DMS53 treated with DMSO at 0.1 percent for 48 hours (cell line): Measurements from ENCODE around the gene CISTR.
"Not testable (repeated sequence)": the region's sequence is repeated elsewhere in the genome, so short reads cannot be mapped to it uniquely, and the experiment has no call there.

Source experiments
- DNase-seq: peaks from one replicate; lab custom pipeline; 2025; ENCODE audit not compliant: unreplicated experiment; lab: John Stamatoyannopoulos, UW

Gene CISTR

DNA sequence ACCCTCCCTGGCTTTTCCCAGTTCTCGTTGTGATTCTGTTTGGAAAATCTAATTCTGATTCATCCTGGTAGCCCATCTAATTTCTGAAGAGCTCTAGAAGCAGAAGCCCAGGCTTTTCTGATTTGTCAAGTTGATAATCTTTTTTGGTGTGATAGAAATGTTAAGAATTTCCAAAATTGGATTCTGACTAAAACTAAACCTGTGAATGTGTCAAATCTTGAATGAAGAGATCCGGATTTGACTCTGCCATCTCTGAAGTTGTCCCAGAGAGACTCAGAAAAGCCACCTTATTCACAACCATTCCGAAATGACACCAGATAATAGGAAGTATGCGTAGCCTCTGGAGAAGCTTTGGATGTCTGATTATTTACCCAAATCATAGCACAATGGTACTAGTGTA is 12.8 kb upstream of the CISTR start:
- no peak for DNase-seq

DNA sequence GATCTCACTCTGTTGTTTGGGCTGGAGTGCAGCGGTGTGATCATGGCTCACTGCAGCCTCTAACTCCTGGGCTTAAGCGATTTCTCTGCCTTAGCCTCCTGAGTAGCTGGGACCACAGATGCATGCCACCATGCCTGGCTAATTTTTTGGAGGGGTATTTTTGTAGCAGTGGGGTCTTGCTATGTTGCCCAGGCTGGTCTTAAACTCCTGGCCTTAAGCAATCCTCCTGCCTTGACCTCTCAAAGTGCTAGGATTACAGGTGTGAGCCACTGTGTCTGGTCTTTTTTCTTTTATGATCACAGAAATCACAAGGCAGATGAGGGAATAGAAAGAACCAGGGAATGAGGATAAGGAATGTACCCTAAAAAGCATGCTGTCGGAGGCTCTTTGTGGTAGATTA is 11.0 kb upstream of the CISTR start:
- DNase-seq: not testable (repeated sequence)

DNA sequence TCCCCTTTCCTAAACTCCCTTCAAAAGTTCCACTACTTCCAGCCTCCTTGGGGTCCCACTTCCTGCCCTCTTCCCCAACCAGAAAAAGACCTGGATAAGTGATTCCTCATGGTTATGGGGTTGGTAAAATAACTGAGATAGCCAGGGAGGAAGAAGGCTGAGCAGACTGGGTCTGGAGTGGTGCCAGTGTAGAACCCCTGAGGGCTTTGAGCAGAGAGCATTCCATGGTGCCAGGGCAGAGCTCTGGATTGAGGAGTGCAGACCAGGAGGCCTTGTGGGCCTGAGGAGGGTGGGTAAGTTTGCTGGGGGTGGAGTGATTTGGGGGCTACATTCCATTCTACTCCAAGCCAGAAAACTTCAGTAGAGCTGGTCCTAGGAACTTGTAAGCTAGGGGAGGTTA is 9.5 kb upstream of the CISTR start:
- DNase-seq: no peak

DNA sequence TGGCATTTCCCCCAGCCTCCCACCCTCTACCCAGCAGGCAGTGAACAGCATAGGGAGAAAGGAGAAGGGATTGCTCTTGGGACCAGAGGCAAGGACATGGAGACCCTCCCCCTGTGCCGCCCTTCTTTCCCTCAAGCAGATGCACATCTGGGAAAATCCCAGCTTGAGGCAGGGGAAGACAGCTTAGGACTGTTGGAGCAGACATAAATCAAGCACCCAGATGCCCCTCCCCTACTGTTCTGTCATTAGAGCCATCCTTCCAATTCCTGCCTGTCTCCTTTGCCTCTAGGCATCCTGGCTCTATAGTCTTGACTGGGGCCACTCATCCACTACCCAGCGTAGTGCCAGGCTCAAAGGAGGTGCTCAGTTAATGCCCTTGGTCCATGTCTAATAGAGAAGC is 7.5 kb upstream of the CISTR start:
- DNase-seq: no peak

DNA sequence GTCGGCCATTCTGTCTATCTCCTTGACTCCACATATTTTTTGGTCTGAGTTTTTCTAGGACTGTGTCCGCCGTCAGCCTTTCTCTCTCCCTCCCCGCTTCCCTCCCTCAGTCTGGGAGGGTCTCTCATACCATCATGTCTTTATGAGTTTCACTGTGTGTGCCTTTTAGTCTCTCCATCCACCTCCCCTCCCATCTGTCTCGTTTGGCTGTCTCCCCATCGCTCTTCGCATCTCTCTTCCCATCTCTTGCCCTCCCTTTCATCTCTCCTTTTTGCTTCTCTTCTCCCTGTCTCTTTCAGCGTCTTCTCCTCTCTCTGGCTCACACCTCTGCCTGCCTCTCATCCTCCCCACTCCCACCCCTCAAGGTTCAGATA is 6.9 kb upstream of the CISTR start:
- no peak for DNase-seq

DNA sequence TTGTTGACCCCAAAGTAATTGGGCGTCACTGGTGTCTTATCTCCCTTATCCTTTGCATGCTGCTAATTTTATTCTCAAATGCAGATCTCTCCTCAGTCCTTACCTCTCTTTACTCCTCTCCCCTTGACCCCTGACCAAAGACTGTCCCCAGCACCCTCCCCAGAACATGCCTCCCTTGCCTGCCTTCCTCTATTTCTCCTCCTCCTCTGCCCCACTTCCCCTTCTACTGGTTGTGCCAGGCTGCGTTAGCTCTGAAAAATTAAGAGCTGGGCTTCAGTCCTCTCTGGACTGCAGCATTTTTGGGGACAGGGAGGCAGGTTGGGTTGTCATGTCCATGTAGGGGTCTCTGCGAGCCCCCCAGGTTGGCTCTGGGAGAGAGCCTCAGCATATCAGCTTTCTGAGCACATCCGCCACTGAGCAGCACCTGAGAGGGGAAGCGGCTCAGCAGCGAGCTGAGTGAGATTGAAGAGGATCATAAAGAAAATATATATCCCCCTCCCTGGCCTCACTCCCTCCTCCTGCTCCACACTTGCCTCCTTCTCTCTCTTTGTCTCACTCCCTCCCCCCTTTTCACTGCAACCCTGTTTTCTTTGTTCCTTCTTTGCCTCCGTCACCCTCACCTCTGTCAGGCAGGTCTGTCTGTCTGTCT is 6.4 kb upstream of the CISTR start:
- no peak for DNase-seq

DNA sequence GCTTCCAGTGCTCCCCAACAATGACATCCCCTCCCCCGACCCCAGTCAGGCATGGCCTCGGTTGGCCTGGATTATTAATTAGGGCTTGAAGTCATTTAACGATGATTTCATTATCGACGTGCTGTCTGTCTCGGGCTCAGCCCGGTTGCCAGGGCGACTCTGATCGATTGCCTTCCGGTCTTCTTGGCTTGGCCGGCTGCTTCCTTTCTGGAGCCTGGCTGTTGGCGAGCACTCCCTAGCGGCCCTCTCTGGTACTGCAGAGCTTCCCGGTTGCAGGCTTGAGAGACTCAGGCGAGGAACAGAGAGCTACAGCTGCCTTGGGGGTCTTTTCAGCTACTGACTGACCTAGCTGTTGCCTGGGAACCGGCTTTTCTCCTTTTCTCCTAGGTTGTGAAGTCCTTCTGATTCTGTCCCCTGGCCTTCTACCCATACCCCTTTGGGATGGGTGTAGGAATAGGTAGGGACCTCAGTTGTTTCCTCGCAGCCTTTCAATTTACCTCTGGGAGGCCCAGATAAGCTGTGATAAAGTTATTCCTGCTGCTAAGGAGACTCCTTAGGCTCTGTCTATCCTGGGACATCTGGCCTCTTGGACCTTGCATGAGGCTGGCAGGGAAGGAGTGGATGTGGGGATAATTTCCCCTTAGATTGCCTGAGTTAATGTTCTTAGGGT is 5.5 kb upstream of the CISTR start:
- peak; percentile 20 for DNase-seq

DNA sequence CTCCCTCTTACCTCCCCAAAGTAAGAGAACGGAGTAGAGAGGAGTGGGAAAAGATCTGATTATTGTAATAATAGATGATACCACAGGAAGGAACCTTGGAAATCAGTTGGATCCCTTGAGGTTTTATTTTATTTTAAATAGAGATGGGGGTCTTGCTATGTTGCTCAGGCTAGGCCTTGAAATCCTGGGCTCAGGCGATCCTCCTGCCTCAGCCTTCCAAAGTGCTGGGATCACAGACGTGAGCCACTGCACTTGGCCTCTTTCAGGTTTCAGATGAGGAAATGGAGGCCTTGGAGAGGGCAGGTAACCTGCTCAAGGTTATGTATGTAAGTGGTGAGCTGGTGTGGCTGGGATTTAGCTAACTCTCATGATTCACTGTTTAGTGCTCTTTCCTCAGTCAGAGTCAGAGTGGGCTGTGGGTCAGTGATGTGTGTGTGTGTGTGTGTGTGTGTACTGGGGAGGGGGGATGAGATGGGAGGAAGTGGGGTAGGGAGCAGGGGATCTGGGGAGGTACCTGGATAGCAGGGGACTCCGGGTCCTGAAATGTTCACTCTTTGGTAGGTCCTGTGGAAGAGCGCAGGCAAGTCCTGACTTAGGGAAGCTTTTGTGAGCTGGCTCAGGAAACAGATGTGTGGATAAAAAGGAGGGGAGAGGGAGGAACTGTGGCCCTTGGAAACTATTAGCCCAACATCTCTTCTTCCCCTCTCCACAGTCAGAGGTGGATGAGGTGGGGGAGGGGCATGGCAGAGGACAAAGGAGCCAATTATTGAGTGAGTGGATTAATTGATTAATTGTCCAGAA is 4.7 kb upstream of the CISTR start:
- no peak for DNase-seq

DNA sequence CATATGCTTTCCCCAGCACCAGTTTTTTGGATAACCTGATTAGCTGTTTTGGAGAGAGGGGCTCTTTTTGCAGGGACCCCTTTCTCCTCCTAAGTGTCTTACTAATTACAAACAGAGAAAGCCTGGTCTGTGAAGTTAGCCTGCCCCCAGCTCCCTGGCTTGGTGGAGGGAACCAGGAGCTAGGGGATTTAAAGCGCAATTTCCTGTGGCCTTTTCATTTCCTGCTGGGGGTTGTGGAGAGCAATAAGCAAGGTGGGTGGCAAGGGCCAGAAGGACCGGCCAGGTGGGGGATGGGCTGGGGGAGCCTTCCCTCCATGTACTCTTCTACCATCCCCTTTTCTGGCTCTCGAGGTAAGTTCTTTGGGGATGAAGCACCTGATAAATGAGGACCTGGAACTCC is 4.1 kb upstream of the CISTR start:
- no peak for DNase-seq

DNA sequence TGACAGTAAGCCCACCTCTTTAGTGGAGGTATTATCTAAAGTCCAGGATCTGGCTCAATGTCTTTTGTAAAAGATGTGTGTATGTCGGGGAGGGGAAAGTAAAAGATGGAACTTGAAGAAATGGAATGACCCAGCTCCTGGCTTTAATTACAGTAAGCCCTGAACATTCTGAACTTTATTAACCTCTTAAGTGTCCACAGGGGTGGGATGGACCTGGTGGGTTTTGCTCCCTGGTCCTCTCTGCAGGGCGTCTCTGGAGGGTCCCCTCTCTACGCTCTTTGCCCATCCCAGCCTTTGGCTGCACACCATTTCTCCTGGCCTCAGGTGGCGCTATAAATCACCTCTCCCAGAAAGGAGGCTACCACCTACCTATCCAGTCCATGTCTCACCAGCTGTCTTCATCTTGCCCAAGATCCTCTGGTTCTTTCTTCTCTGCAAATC is 3.7 kb upstream of the CISTR start:
- DNase-seq: no peak

DNA sequence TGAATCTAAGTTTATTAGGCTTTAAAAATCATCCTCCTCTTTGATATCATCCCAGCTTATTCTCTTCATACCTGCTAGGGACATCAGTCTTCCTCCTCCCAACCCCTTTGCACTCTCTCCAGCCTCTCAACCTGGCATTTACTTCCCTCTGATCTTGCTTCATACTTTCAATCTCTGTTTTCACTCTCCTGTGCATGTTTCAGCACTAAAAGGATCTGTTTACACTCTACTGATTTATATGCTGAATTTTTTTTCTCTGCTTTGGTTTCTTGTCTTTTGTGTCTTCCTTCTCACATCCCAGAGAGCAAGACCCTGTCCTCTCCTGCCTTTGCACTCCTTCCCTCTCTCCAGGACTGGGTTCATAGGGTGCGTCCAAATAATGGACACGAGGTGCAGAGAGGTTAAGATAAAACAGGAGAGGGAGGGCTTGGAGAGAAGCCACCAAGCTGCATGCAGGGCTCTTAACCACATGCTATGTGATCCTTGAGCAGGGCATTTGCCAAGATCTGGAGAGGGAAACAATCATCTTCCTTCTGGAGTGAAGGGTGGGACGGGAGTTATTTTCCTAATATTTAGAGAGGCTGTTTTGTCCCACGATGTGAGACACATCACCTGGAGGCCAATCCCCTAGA is 3.0 kb upstream of the CISTR start:
- DNase-seq: no peak

DNA sequence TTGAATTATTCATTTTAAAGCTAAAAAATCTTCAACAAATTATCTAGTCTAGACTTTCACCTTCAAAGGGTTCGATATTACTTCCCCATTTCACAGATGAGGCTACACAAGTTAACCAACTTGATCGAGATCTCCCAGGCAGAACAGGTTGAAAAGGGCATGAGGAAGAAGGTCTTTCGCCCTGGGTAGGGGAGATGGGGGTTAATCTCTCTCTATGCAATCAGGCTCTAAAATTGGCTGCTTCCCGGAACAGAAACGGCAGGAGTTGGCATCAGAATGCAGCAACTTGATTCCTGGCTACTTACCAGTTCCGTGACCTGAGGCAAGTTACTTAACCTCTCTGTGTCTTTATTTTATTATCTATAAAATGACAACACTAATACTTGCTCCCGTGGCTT is 2.4 kb upstream of the CISTR start:
- no peak for DNase-seq

DNA sequence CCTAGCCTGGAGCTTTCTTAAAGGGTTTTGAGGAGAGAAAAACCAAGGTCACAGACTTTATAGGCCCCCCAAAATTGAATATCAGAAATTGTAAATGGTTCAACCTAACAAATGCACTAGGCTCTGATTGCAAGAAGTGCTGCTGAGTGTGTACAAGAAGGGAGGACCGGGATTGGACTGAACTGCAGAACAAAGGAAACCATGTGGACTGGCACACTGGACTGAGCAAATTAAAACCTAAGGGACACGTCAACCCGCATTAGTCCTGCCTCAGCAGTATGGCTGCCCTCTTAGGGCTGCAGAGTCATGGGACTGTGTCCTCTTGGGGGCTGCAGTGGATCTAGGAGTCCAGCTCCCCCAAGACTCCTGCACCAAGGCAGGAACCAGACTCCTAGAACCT is 842 bp upstream of the CISTR start:
- no peak for DNase-seq

DNA sequence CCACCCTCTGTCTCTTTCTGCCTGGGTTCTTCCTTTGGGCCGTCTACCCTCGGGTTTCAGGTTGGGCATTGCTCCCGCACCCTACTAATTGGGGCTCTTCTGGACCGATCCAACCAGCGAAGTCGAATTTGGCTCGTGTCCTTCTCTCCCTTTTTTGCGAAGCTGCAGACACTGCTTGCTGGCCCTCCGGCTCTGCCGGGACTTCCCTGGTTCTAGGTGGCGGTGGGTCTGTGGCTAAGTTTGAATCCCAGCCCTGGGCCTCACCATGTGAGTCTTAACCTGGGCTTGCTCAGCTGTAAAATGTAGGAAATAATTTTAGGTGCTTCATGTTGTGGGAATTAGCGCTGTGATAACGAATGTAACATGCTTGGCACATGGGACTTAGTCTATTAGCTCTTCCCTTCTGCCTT is 418 bp upstream of the CISTR start:
- no peak for DNase-seq

DNA sequence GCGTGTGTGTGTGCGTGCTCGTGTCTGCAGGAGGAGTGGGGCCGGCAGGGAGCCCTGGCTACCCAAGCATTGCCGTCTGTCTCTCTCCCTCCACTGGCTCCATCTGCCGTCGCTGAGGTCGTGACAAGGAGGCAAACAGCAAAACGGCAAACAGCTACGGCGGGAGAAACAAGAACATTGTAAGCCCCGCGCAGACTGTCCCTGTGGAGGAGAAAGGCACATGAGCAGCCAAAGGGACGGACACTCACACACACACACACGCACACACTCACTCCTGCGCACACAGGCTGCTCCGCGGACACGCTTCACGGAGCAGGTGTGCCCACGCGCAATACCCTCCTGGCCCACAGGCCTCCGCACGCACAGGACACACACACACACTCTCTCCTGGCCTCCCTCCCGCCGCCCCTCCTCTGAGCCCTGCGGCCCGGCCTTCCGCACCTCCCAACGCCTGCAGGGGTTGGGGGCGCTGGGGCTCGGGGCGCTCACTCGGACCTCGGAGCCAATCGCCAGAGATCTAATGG is 905 bp downstream of the CISTR start:
- no peak for DNase-seq

DNA sequence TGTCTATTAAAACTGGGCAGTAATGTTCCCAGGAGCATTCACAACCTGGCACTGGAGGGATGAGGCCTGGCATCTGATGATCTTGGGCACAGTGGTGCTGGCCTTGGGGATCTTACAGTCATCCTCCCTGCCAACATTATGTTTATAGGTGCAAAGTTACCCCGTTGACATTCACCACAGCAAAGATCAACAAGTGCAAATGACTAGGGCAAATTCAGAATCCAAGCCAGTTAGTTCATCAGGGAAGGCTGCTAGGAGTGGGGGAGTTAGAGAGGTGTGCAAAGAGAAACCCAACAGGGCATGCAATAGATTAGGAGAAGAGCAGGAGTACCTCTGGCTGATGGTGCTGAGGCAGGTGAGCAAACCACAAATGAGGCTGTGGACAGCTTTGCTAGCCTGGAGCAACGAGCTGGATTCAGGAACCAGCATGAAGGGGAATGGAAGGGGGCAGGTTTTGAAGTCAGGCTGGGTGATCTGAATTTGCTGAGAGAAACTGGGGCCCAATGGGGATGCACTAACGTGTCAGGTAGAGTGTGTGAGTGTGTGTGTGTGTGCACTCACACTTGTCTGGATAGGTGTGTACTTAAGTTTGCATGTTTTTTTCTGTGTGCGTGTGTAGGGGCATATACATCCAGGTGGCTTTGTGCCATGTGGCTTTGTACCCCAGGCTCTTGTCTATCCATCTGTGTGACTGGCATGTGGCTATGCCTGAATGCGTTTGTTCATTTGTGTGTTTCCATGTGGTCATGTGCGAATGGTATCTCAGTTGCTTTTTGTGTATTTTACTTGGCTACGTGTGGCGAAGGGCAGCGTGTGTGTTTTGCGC is 1.6 kb downstream of the CISTR start:
- DNase-seq: no peak

DNA sequence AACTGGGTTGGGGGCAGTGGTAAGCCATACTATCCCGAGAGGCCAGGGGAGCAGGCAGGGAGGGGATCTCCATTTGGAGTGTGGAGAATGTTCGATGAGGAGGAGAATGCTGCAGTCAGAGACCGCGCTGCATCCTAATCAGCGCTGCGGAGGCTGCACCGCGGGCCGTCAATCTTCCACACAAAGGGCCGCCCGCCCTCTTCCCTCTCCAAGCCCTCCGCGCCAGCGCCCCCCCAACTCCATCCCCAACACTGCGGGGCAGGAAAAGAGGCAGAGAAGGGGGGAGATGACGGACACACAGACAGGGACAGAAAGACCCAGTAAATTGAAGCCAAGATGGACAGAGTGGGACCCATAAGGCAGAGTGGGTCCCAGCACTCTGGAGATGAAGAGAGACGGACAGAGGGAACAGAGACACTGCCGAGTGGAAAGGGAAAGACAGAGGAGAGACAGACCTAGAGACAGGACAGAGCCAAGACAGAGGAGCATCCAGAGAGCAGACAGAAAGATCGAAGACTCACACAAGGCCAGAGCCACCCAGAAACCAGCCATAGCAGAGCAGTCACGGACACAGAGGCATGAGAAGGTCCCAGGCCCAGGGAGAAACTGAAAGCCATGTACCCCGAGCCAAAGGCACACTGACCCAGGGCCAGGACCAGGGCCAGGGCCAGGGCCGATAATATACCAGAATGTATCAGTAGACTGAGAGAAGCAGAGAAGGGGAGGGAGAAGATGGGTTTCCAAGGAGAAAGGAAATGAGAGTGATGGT is 3.5 kb downstream of the CISTR start:
- no peak for DNase-seq

DNA sequence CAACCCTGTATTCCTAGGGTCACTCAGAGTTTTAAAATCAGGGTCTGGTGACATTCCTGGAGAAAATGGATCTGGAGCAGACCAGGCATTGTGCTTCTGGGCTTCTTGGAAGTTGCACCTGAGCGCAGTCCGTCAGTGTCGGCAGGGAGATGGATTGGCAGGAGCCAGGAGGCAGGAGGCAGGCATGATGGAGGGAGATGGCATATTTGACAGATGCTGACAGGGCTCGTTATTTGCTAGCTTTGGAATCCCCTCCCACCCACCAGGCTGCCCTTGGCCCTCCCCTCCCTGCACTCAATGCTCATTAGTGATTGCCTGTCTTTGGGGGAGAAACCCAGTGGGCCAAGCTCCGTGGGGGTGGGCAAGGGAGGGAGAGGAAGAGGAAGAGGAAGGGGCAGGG is 4.7 kb downstream of the CISTR start:
- no peak for DNase-seq

DNA sequence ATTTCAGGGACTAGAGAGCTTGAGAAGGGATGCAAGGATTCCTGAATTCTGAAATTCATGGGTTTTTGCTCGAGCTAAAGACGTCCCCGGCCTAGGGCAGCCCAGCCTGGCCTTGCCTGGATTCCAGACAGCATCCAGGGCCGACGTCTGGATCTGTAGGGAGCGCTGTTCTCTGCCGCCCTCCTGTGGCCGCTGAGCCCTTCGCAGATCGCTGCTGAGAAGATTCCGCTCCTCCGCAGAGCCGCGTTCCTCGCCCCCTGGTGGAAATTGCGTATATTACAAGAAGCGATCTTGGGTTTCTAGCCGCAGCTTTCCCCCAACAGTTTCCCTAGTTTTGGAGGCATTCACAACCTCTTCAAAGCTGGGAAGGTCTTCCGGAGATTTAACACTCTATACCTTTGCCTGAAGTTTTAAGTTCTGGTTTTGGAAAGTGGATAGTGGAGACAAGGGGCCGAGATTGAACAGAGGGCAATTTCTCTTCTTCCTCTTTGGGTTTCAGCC is 5.1 kb downstream of the CISTR start:
- DNase-seq: peak; percentile 87

DNA sequence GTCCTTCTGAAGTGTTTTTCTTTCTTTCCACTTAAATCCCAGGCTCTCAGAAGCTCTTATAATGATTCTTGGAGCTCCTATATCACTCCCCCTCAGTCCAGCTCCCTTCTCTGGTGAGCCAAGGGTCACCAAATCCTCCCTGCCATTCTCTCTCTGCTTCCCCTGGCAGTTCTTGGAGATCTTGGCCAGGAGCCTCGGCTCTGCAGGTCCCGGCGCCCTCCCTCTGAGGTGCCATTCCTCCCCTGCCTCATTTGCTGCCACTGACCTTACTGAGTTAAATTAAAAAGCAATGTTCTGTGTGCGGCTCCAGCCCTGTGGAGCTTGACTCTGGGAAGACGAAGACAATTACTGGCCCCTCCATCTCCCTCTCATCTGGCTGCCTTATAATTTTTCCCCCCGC is 7.0 kb downstream of the CISTR start:
- no peak for DNase-seq
